GM21360 (cell line): ENCODE results near the gene ATP8A2.
"Not testable (repeated sequence)": the region's sequence is repeated elsewhere in the genome, so short reads cannot be mapped to it uniquely, and the experiment has no call there.

Source experiments
- ATAC-seq: cut with Tn5 transposase; IDR thresholded peaks from one replicate; pipeline ENCODE4 v1.9.1; 2021; ENCODE audit warnings: mild to moderate bottlenecking, moderate library complexity; ENCODE audit not compliant: unreplicated experiment

Gene ATP8A2

DNA sequence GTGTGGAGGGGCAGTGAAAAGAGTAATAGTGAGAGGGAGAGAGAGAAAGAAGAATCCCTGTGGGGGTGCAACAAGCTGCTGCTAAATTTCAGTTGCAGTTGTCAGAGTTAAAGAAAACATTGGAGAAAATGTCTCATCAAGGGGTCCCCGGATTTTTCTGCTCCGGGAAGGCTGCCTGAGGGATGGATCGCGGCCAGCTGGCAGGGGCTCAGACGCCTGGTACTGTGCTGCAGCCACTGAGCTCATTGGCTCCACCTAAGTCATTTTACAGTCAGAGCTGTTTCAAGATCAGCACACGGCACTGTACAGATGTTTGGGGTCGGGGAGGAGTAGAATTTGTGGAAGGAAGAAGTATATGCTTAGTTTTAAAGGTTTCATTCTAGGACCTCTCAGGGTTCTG lies 573.8 kb downstream of the ATP8A2 start:
- no peak for ATAC-seq

DNA sequence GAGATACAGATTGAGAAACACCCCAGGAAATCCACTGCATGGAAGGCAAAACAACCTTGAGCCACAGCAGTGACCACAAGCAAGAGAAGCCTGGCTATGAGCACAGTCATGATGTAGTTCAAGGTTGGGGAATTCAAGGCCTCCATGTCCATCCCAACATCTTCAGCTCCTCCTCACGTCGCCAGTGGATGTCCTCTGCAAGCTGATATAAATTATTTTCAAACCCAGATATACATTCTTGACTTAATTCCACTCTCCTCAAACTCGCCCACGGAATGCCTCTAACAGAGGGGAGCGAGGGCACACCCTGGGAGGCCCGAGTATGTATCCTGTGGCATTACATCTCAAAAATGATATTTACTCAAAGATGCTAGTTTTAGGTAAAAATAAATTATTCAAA lies 574.5 kb downstream of the ATP8A2 start:
- no peak for ATAC-seq

- ATAC-seq, result no peak
Measured at GRCh38 chr13:25948910-25949309, 577.1 kb downstream of the ATP8A2 start.

DNA sequence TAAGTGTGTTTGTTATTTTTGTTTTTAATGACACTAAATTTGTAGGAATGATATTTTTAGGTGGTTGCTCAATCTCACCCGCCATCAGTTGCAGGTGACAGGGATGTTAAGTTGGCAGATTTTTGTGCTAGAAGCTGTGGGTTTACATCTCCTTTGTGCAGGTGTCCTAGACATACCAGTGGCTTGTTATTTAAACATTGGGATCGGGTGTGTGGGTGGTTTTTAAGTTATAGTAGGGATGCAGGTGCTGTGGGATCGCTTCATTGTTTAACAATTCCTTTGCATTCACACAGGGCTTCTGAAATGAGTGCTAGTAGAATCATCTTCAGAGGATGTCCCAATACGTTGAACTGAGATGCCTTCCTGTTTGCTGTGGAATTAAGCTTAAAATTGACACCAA lies 580.1 kb downstream of the ATP8A2 start:
- ATAC-seq, result no peak

DNA sequence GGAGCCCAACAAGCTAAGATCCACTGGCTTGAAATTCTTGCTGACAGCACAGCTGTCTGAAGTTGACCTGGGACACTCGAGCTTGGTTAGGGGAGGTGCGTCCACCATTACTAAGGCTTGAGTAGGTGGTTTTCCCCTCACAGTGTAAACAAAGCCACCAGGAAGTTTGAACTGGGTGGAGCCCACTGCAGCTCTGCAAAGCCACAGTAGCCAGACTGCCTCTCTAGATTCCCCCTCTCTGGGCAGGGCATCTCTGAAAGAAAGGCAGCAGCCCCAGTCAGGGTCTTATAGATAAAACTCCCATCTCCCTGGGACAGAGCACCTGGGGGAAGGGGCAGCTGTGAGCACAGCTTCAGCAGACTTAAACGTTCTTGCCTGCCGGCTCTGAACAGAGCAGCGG lies 582.3 kb downstream of the ATP8A2 start:
- not testable (repeated sequence) for ATAC-seq

DNA sequence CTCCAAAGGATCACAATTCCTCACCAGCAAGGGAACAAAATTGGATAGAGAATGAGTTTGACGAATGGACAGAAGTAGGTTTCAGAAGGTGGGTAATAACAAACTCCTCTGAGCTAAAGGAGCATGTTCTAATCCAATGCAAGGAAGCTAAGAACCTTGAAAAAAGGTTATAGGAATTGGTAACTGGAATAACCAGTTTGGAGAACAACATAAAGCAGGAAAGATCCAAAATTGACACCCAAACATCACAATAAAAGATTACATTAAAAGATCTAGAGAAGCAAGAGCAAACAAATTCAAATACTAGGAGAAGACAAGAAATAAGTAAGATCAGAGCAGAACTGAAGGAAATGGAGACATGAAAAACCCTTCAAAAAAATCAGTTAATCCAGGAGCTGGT lies 583.2 kb downstream of the ATP8A2 start:
- not testable (repeated sequence) for ATAC-seq

- ATAC-seq, result no peak
Measured at GRCh38 chr13:25958986-25959385, 587.2 kb downstream of the ATP8A2 start.

DNA sequence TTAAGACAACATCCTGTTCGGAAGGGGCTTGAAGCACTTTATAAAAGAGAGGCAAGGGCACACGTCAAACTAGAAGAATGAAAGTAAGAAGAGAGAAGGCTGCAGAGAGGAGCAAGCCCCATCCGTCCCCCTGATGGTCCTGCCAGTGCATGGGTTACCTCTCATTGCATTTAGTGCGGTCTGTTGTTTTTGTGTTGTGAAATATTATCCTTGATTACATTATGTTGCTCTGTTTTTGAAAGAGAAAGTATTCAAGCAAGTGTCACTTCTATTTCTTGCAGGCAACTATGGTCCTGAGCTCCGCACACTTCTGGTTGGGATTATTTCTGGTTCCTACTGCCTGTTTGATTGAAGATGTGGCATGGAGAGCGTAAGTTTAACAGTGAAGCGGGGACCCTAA lies 589.5 kb downstream of the ATP8A2 start:
- no peak for ATAC-seq

DNA sequence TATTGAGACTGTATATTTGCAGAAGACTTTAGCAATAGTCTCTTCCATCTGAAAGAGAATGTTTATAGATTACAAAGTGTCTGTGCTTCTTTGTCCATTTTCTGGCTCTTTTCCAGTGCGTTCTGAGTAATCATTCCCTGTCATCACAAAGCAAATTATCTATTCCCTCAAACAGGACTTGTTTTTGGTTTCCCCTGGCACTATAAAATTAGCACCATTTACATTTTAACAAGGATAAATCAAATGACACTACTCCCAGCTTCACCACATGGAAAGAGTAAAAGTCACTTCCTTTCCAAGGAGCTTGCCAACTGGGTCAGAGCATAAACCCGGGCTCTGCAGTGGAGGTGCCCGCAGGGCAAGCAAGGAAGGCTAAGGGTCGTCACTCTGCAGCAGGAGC lies 591.9 kb downstream of the ATP8A2 start:
- ATAC-seq, result no peak

- ATAC-seq, result no peak
Measured at GRCh38 chr13:25965596-25965995, 593.8 kb downstream of the ATP8A2 start.

- no peak for ATAC-seq
Measured at GRCh38 chr13:25966086-25966485, 594.3 kb downstream of the ATP8A2 start.

- ATAC-seq, result no peak
Measured at GRCh38 chr13:25967144-25967543, 595.4 kb downstream of the ATP8A2 start.

DNA sequence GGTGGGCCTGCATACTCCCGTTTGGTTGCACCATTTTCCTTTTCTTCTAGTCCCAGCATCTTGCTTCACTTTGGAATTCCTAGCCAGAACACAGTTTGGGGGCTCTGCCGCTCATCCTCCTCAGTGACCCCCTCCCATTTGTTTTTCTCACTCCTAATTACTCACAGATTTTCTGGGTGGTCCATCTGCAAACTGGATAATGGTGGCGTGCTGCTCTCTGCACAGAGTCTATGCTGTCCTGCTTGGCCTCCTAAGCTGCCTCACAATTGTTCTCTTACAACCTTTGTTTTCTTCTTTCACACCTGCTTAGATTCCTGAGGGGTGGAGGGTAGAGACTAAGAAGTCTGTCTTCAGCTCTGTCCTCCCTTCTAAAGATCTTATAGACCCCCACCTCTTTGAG lies 599.3 kb downstream of the ATP8A2 start:
- no peak for ATAC-seq

DNA sequence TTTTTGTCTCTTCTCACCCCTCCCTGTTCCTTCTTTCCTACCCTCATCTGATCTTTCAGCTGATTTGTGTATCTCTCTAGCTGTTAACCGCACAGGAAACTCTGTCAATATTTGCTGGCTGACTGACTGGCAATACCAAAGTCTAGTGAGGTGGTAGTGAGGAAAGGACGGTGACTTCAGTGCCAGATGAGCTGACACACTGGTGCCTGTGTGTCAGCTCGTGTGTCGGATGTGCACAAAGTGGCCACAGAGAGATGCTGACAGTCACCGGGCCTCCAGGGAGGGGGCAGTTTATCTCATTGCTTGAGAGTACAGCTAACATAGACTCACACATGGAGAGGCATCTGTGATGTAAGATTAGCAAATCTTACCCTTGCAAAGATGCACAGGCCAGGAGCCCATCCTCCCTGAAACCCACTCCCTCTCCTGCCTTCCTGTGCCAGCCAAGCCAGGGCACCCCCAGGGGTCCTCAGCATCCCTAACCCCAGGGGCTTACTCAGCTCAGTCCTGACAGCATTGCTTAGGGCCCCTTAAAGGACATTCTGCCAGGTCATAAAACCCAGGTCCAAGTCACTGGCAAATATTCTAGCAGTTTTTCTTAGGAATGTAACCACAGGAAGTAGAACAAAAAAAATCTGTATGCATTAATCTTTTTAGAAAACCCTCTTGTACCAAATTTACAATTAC lies 599.8 kb downstream of the ATP8A2 start:
- no peak for ATAC-seq

DNA sequence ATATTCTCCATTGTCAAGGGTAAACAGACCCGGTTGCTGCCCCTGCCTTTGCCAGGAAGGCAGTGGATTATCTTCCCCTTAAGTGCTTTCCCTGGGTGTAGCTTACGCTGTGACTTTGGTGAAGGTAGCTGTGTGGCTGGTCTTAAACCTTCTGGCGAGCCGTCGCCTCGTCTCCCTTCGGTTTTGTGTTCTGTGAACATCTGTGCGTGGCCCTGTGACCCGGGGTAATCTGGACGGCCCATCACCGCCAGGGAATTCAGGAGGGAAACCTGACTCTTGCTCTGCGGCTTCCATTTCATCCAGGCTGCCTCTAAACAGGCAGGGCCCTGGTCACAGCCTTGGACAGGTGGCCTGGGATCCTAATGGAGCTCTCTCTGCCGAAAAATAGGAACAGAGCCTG lies 601.3 kb downstream of the ATP8A2 start:
- no peak for ATAC-seq

GRCh38 chr13:25973576-25973975 lies 601.8 kb downstream of the ATP8A2 start:
- ATAC-seq, result no peak

DNA sequence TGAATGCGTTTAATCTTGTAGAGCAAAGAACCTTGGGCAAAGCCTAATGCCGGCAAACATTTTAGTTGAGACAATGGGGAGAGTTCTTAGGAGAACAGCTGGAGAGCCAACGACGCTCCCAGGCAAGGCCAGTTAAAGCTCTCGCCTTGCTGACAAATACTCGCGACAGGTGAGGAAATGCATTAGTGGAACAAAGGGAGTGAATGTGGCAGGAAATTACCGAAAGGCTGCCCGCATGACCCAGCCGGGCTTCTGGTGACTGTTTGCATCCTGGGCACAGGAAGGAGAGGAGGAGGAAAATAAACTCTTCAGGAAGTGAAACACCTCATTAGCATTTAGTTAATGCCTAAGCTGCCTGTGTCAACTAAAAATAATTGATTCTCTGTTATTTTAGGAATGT lies 605.4 kb downstream of the ATP8A2 start:
- ATAC-seq, result no peak

- no peak for ATAC-seq
Measured at GRCh38 chr13:25977671-25978070, 605.9 kb downstream of the ATP8A2 start.

DNA sequence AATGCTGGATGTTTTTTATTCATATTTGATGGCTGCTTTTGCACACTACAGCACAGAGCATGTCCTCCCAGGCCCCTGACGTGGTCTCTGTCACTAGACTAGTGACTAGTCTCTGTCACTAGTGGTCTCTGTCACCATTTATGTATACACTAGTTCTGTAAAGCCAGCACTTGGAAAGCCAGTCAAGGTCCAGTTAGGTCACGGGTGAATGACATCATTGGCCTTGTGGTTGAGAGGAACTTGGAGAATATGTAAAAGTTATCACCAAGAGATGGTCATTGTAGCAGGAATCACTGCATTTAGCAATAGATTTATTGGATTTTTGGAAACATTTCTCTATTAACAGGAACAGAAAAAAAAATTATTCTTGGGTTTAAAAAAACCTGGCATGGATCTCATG lies 607.2 kb downstream of the ATP8A2 start:
- no peak for ATAC-seq

DNA sequence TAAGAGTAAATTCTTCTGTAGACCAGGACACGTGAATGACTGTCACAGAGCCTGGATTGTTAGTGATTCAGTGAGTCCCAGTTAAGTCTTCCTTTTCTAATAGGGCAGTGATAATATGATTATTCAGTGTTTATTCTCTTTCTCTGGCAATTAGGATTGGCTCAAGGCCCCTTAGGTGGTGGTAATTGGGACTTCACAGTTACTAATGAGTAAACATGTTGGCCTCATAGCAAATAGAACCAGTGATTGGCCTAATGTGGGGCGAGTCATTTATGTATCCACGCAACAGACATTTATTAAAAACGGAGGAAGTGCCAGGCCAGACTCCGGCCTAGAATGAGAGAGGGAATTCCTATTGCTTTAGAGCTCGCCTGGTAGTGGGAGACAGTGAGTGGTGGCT lies 607.6 kb downstream of the ATP8A2 start:
- ATAC-seq, result no peak

GRCh38 chr13:25980255-25980654 lies 608.5 kb downstream of the ATP8A2 start:
- no peak for ATAC-seq

GRCh38 chr13:25981060-25981459 lies 609.3 kb downstream of the ATP8A2 start:
- ATAC-seq, result no peak

DNA sequence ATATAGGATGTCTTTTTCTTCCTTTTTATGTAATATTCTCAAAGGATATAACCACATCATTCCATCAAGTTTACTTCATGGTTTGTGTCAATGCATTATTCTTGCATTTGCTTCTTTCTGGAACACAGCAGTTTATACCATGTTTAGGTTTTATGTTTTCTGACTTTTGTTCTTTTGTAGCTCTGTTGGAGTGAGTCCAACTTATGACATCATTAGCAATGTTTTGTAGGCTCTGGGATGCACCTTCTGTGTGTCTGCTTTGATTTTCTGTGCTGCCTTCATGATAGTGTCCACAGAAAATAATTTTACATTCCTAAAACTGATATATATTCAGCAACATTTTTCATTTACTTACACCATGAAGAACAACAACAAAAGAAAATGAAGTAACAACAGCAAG lies 611.1 kb downstream of the ATP8A2 start:
- ATAC-seq, result no peak
